NCI-H2107 treated with DMSO at 0.1 percent for 48 hours (cell line): ENCODE measurements around the gene PPFIBP1.
A peak's percentile ranks its signal among the peaks of the same experiment; 100 is the strongest.
"Not testable (repeated sequence)": the region's sequence is repeated elsewhere in the genome, so short reads cannot be mapped to it uniquely, and the experiment has no call there.

Source experiments
- DNase-seq: peaks from one replicate; lab custom pipeline; 2025; ENCODE audit not compliant: unreplicated experiment; lab: John Stamatoyannopoulos, UW

PPFIBP1 gene

GRCh38 chr12:27541031-27541719, 17.2 kb downstream of the PPFIBP1 start:
- DNase-seq = no peak

DNA sequence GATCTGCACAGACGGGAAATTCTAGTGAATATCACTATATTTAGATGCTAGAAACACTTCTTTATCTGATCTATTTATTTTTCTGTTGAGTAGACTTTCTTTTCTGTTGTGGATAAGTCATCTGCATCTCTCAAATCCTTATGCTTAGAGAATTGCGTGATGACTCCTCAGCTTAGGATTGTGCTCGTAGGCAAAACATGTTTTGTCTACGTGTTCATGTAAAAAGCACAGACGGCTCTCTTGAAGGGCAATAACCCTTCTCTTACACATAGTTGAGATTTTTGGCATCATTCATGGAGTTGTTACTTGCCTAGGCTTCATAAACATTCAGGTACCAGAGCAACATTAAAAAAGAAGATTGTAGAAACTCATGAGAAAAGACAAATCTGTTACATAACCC, 18.6 kb downstream of the PPFIBP1 start:
- no peak for DNase-seq

DNA sequence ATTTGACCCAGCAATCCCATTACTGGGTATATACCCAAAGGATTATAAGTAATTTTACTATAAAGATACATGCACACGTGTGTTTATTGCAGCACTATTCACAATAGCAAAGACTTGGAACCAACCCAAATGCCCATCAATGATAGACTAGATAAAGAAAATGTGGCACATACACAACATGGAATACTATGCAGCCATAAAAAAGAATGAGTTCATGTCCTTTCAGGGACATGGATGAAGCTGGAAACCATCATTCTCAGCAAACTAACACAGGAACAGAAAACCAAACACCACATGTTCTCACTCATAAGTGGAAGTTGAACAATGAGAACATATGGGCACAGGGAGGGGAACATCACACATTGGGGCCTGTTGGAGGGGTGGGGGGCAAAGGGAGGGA, 20.9 kb downstream of the PPFIBP1 start:
- not testable (repeated sequence) for DNase-seq

GRCh38 chr12:27545665-27546064, 21.7 kb downstream of the PPFIBP1 start:
- no peak for DNase-seq

- no peak for DNase-seq
Observed at GRCh38 chr12:27547592-27547991, 23.6 kb downstream of the PPFIBP1 start.

DNA sequence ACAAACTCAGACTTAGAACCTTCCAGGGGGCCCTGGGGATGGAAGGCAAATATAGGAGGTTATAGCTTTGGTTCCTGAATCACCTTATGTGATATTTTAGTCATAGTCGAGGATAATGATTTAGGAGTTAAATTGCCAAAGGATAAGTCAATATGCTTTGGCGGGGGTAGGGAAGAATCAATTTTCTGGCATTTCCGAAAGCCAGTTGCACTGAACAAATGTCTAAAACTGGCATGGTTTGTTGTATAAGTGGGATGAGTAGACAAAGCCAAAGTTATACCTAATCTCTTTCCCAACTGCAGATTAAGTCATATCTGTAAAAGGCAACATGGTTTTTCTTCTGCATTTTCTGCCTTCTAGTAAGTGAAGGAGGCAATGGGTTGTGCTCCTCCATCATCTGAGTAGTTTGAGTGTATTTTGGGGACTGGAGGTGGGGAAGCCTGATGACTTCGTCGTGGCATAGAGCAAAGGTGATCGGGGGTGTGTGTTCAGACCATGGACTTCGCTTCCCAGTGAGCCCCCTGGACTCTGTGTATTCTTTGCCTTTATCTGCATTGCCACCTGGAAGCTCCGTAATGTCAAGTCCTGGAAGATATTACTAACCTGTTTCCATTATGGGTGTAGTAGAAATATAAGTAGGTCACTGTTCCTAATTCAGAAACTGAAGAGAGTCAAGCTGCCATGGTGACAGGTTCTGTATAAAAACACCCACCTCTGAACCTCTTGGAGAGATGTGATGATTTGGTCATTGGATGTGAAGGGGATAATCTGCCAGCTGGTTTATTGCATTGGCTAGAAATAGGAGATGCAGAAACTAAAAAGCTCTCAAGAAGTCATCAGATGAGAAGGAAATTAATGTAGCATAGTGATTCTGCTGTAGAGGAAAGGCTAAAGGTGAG, 24.5 kb downstream of the PPFIBP1 start:
- no peak for DNase-seq

DNA sequence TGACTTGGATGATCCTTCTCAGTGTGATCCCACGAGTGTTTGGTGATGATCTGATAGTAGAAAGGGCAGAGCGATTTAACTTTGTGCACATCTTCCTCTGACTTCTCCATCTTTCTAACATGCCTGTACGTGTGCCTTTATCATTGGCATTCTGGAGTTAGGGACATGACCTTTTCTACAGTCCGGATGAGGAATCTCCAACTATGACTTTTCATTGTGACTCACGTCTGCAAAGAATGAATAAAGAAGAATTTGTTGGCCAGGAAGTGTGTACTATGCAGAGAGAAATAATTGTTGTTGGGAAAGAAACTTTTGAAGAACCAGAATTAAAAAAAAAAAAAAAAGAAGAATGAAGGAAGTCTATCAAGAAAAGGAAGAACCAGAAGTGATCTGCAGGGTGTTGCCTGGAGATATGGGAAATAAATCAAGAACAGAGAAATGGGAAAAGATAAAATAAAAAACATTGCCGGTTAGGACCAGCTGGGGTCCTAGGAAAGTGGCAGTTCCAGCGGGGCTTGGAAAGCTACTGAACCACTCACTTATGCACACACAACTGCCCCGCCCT, 25.3 kb downstream of the PPFIBP1 start:
- DNase-seq = no peak

DNA sequence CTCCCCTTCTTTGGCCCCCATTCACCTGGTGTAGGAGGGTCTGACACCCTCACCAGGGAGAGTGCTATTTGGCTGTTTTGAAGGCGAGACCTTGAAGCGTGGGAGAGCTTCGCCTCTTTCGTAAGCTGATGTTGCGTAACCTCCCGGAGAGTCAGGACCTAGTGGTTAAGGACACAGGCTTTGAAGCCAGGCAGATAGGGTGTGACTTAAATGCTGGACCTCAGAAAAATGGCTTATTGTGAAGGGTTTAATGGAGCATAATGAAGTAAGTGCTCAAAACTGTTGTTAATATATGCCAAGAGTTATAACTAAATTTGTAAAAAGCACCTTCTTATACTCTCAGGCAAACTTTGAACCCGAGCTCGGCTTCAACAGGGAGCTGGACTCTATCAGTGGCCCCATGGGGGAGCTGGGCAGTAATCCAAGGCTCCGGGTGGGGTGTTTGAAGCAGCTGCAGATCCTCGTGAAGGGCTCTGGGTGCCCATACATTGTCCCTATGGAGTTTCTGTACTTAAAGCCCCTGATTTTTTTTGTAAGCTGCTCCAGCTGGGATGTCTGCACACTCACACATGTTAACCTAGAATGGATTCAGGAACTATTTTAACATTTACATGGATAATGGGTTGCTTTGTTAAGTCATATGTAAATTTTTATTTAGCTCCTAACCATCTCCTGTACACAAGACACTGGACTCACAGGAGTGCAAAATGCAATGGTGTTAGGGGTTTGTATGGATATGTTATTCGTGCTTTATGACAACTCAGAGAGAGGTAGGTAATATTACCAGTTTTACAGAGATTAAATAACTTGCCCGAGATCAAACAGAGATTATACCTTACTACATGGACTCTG, 26.0 kb downstream of the PPFIBP1 start:
- DNase-seq = peak; percentile 68

- no peak for DNase-seq
Observed at GRCh38 chr12:27550653-27550975, 26.6 kb downstream of the PPFIBP1 start.

- no peak for DNase-seq
Observed at GRCh38 chr12:27551172-27551840, 27.3 kb downstream of the PPFIBP1 start.

DNA sequence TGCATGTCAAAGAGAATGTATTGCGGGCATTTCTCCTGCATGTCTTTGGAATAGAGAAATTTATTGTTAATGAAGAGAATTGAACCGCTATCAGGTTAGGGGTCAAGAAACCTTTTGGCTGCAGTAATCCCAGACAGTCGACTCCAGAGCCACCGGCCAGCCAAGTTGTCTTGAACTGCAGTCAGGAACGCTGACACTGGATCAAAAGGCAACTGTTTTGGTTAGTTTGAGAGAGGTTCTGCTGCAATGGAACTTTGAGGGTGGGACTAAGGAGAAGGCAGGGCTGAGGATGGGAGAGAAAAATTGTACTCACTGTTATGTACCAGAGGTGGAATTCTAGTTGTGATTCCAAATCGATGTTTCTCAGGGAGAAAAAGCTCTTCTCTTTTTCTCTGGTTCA, 28.2 kb downstream of the PPFIBP1 start:
- no peak for DNase-seq

DNA sequence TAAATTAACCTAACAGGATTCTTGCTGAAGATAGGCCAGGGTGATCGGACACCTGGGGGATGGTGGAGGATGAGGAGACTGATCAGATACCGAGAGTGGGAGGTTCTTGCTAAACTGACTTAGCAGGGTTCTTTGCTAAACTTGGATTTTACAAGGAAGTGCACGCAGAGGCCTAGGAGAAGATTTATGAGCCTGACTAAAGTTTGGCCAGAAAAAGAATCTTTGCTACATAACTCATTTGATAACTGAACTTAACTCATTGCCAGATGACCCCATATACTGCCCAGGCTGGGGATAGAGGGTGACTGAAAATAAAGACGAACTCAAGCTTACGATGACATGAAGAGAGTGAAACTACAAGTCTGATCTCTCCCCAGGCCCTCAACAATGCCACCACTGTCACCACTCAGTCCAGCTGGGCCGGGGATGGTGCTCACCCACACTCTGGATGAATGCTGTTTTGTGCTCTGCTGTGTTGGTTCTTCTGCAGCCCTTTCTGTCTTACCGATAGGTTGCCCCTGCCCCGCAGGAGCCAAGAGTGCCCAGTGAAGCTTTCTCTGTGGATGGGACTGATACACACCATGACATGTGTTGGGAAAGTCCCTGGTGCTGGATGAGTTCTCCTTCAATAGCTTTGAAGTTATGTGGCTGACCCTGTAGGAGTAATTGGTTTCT, 29.0 kb downstream of the PPFIBP1 start:
- DNase-seq = no peak

DNA sequence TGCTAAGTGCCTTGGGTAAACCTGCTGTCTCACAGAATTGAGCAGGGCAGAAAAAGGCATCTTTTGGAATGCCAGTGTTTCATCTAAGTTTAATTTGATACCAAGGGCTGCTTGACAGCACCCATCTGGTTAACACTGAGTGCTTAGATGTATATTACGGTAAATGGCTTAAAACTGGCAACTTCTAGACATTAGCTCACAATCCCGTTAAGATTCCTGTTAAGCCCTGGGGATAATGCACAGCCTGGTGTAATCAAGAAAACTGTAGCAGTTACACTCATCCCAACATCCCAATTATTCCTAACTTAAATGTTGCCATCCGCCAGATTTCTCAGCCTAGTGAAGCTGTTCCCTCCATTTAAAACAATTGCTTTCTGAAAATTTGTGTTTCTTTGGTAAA, 29.9 kb downstream of the PPFIBP1 start:
- DNase-seq = no peak

GRCh38 chr12:27554421-27555186, 30.6 kb downstream of the PPFIBP1 start:
- no peak for DNase-seq

DNA sequence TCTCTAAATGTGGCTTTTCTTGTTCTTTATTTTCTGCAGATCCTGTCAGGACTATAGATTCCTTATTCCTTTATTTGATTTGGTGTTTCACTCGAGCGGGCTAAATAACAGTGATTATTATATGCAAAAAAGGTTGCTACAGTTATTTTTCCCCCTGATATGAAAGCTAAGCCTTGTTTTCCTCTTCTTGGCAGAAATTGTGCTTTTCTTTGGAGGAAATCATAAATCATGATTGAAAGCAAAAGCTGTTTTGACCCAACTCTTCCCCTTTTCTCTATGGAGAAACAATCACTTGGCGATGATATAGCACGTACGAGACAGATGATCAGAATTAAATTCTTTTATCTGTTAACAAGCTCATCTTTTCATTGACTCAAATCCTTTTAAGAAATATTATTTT, 31.4 kb downstream of the PPFIBP1 start:
- DNase-seq = no peak

- no peak for DNase-seq
Observed at GRCh38 chr12:27555925-27556778, 32.1 kb downstream of the PPFIBP1 start.

DNA sequence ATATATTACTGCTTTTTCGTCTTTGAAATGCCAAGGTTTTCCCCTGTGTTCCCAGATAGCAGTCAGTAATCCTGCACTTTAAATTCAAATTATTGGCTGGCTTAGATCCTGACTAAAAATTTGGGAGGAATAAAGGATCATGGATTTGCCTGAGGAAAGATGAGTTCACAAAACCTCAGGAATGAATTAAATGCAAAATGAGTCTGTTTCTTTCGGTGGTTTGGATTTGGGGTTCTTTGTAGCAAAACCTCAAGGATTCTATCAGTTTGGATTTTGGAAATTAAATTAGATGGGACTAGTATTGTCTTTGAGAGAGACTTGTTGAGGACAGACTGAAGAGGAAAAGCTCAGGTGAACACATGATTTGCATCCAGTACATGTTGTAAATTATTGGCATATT, 36.1 kb downstream of the PPFIBP1 start:
- no peak for DNase-seq

DNA sequence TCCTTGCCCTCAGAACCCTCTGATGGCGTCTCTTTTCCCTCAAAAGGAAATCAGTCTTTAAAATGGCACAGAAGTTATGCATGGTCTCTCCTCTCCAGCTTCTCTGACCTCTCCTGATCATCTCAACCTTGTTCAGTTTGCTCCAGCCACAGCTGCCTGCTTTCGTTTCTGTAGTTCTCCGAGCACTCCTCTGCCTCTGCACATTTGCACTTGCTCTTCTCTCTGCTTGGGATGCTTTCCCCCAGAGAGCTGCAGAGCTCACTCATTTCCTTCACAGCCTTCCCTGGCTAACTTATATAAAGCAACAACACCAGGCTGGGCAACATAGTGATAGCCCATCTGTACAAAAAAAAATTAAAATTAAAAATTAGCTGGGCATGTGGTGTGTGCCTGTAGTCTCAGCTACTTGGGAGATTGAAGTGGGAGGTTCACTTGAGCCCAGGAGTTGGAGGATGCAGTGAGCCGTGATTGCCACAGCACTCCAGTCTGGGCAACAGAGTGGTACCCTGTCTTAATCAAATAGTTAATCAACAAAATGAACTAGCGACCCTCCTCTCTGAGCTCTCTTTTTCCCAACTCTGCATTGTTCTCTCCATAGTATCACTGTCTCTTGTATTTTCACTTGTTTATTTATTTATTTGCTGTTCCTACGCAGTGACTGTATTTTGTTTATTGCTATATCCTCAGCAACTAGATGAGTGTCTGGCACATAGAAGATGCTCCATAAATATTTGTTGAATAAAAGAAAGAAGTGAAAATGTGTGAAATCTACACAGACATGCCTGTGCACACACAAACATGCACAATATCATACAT, 37.7 kb downstream of the PPFIBP1 start:
- DNase-seq = no peak
